22Rv1 (cell line): ENCODE data around the gene LMTK2.
"Not testable (repeated sequence)": the region's sequence is repeated elsewhere in the genome, so short reads cannot be mapped to it uniquely, and the experiment has no call there.

Experiments
- H3K27ac ChIP-seq: fragments of 450-650 bp; 2 replicates; pipeline ENCODE4 v1.5.1; 2017
- CTCF ChIP-seq: fragments of 450-650 bp; IDR thresholded peaks from 2 replicates; pipeline ENCODE4 v1.5.1; 2017; ENCODE audit warnings: mild to moderate bottlenecking
- ZFX ChIP-seq: fragments of 450-650 bp; IDR thresholded peaks from 2 replicates; pipeline ENCODE4 v1.6.1; 2017; ENCODE audit warnings: antibody characterized with exemption, borderline replicate concordance

The LMTK2 gene

GRCh38 chr7:98216941-98217622 is 110.4 kb downstream of the LMTK2 start:
- no peak for TF ChIP-seq ZFX
- no peak for TF ChIP-seq CTCF
- no peak overlapping the region for H3K27ac ChIP-seq

GRCh38 chr7:98217623-98218582 is 111.2 kb downstream of the LMTK2 start:
- H3K27ac ChIP-seq, result no peak overlapping the region
- TF ChIP-seq CTCF, result no peak
- no peak for TF ChIP-seq ZFX

GRCh38 chr7:98219382-98219781 is 112.7 kb downstream of the LMTK2 start:
- not testable (repeated sequence) for H3K27ac ChIP-seq

- TF ChIP-seq ZFX, result no peak
- no peak for TF ChIP-seq CTCF
- H3K27ac ChIP-seq, result no peak overlapping the region
Observed at GRCh38 chr7:98221611-98222532, 115.2 kb downstream of the LMTK2 start.

GRCh38 chr7:98222533-98223195 is 116.0 kb downstream of the LMTK2 start:
- no peak for TF ChIP-seq ZFX
- no peak for TF ChIP-seq CTCF
- H3K27ac ChIP-seq, result peak overlapping the region; percentile 58

- H3K27ac ChIP-seq, result peak overlapping the region; percentile 58
- TF ChIP-seq ZFX (no peak), CTCF (no peak)
Observed at GRCh38 chr7:98223351-98223897, 116.8 kb downstream of the LMTK2 start.
